HG02840 (cell line): ENCODE measurements around the gene SNX20.

Source experiments
- ATAC-seq: cut with Tn5 transposase; IDR thresholded peaks from one replicate; pipeline ENCODE4 v1.9.1; 2021; ENCODE audit warnings: mild to moderate bottlenecking, moderate library complexity, moderate number of reproducible peaks; ENCODE audit not compliant: unreplicated experiment, low FRiP score

SNX20 gene

GRCh38 chr16:50664270-50664669 is 16.8 kb downstream of the SNX20 start:
- no peak for ATAC-seq

DNA sequence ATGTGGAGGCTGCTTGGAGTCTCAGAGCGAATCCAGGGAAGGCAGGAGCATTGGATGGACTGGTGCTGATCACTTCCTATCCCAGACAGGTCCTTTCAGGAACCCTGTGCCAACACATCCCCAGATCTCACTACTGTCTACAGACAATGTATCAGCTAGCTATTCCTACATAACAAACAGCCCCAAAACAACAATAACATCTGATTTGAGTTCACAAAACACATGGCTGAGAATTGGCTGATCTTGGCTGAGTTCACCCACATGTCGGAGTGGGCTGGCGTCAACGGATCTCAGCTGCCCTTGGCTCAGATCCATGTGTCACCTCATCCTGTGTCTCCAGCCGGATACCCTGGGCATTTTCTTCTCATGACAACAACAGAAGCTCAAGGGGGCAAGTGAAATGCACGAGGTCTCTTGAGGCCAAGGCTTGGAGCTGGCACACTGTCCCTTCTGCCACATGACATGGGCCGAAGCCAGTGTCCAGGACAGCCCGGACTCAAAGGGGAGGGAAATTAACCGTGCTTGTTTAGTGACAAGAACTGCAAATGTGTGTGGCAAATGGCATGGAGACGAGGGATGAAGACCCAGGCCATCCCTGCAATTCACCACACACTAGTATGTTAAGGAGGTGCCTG is 18.7 kb downstream of the SNX20 start:
- ATAC-seq, result no peak

- ATAC-seq, result no peak
Measured at GRCh38 chr16:50659806-50660205, 21.3 kb downstream of the SNX20 start.

DNA sequence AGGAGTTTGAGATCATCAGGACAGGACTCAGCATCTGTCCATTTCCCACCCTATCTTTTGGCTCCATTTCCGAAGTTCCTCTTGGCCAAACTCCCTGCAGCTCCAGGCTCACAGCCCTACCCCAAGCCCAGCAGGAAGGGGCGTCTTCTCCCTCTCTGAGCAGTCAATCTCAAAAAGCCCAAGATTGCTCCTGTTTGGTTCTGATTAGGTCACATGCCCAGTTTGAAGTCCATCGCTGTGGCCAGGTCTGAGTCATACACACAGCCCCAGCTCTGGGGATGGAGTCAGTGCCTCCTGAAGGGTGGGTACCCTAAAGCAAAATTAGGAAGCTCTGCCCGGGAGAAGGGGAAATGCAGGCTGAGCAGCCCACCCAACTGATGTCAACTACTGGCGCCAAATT is 23.9 kb downstream of the SNX20 start:
- ATAC-seq, result no peak

DNA sequence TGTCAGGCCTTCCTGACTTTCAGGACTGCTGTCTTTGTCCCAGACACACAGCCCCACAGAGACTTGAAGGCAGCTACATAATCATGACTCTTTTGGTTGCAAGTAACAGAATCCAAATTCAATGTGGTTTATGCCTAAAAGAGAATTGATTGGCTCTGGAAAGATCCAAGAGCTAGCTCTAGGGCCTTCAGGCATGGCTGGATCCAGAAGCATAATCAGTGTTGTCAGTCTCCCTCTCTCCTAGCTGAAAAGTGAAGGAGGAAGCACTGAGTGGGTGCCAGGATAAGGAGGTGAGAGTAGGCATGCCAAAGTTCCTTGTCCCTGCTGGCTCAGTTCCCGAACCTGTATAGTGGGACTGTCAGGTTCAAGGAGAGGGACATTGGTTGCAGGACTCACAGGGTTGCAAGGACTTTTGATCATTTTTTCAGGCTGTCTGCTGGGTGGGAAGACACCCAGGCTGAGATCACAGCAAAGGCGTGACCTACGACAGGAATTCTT is 25.5 kb downstream of the SNX20 start:
- no peak for ATAC-seq

- ATAC-seq, result no peak
Measured at GRCh38 chr16:50653633-50654519, 27.2 kb downstream of the SNX20 start.

DNA sequence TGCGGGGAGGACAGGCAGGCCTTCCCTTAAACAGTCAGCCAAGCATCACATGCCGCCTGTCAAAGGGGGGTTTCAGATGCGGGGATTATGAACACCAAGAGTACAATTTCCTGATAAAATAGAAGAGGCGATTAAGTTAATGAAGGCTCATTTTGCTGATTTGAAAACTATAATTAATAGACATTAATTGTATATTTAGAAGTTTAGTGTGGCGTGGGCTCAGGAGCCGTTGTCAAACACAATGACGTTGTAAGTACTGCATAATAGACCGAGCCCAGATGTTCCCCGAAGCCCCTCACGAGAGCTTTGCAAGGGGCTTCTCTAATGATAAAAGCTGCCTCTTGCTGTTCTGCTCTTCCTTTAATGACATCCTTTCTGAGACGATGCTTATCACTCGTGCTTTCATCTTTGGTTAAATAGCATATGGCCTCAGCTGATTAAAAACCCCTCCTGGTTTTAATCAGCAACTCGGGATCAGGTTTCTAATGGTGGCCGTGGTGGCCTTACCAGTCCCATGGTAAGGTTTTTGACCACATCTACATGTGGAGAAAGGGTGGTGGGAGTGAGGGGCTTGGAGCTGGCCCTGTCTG is 28.2 kb downstream of the SNX20 start:
- no peak for ATAC-seq

DNA sequence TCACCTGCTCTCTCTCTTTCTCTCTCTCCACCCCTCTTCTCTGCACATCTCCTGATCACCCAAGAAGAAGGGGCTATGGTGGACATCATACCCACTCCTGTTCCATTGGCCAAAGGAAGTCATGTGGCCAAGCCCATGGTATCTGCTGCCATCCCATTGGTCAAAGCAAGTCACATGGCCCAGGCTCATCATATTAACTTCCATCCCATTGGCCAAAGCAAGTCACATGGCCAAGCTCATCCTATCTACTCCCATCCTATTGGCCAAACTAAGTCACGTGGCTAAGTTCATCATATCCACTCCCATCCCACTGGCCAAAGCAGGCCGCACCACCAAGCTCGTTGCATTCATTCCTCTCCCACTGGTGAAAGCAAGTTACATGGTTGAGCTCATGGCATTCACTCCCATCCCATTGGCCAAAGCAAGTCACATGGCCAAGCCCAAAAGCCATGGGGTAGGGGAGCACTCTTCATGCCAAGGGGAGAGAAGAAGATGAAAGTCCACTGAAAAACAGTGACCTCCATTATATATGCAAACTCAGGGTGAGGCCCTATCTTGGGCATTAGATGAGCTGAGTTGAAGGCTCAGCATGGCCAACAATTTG is 29.2 kb downstream of the SNX20 start:
- ATAC-seq, result no peak

DNA sequence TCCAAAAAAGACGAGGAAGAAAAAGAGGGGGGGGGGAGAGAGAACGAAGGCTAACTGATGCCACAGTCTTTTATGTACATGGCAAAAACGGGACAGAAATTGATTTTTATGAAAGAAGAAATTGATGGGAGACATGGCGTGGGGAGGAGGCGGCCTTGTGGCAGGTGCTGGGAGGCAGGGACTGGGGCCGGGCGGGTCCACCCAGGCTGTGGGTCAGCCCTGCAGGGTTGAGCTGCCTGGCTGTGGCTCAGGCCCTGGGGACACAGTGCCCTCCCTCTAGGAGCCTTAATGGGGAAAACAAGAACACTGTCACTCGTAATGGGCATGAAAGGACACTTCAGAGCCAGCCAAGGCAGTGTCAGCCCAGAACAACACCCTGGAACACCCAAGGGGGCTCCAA is 34.8 kb downstream of the SNX20 start:
- ATAC-seq, result no peak

GRCh38 chr16:50645563-50646220 is 35.4 kb downstream of the SNX20 start:
- ATAC-seq, result no peak

DNA sequence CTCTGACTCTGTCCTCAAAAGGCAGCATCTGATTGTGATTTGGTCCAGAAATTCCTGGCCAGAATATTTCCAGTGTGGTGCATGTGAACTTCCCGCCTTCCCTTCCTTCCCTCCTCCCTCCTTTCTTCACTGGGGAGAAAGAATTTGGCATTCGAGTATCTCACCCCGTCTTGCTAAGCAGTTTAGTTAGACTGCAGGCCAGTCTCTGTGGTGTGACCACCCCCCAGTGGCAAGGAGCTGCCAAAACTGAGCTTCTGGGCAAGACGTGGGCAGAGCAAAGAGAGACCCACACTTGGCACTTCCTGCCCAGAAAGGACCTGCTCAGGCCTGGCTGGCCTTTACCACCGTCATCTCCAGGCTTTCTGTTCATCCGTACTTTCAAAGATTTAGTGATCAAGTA is 36.4 kb downstream of the SNX20 start:
- no peak for ATAC-seq

- no peak for ATAC-seq
Measured at GRCh38 chr16:50644245-50644644, 36.9 kb downstream of the SNX20 start.

GRCh38 chr16:50643192-50643591 is 37.9 kb downstream of the SNX20 start:
- no peak for ATAC-seq

DNA sequence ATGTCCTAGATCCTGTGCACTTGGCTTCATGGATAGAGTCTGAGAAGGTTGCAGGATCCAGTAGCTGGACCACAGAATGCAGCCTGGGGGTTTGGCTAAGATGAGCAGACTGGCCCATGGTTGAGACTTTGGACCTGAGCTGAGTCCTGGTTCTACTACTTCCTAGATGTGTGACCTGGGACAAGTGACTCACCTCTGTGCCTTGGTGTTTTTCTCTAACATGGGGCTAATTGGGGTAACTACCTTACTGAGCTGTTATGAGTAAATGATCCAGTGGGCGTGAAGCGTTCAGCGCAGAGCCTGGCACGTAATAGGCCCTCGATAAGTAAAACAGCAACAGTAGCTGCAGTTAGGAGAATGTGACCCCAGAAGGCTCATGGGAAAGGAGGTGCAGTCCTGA is 38.8 kb downstream of the SNX20 start:
- ATAC-seq, result no peak

- ATAC-seq, result no peak
Measured at GRCh38 chr16:50641818-50642187, 39.3 kb downstream of the SNX20 start.

DNA sequence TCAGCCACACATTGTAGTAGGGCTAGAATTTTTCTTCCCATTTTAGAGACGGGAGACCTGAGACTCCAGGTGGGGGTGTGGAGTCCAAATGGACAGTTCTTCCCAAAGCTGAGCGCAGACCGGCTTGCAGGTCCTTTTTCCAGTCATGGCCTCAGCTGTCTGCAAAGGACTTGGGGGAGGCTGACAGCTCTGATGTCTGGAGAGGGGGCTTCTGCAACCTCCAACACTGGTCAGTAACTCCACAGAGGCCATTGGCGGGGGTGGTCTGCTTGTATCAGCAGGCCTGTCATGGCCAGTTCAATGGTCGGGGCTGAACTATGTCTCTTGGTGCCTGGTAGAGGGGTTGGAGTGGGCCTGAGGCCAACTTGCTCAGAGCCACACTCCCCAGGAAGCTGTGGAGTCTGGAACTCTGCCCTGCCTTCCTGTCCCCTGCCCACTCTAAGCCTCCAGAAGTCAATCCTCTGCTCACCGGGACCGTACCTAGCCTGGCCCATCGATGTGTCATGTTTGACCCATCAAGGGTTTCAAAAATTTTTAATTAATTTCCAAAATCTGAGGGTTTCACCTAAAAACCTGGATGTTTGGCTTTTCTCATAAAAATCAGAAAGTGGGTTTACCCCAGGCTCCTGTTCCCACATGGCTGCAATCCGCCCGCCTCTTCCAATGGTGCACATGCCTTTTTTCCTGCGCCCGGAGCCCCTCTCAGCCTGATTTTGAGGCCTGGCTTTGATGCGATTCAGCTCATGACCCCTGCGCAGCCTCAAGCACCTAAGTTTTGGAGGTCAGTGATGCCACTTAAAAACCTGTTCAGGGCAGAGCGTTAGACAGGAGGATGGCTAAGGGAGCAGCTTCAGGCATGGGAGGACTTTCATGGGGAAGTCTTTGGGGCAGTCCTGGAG is 39.9 kb downstream of the SNX20 start:
- no peak for ATAC-seq

DNA sequence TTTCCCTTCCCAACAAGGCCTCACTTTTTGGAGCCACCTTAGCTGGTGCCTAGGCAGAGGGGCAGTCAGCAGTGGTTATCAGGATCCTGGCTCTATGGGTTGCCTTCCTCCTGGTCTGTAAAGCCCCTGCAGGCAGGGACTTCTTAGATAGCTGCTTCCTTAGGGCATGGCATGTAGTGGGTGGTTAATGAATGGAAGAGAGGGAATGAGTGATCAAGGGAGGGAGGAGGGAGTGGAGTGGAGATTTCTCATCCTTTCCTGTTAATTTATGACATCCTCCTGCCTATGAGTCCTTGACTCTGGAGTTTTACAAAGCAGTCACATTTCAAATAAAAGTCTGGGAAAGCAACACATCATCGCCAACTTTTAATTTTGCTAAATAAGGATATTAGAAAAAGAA is 40.7 kb downstream of the SNX20 start:
- no peak for ATAC-seq

DNA sequence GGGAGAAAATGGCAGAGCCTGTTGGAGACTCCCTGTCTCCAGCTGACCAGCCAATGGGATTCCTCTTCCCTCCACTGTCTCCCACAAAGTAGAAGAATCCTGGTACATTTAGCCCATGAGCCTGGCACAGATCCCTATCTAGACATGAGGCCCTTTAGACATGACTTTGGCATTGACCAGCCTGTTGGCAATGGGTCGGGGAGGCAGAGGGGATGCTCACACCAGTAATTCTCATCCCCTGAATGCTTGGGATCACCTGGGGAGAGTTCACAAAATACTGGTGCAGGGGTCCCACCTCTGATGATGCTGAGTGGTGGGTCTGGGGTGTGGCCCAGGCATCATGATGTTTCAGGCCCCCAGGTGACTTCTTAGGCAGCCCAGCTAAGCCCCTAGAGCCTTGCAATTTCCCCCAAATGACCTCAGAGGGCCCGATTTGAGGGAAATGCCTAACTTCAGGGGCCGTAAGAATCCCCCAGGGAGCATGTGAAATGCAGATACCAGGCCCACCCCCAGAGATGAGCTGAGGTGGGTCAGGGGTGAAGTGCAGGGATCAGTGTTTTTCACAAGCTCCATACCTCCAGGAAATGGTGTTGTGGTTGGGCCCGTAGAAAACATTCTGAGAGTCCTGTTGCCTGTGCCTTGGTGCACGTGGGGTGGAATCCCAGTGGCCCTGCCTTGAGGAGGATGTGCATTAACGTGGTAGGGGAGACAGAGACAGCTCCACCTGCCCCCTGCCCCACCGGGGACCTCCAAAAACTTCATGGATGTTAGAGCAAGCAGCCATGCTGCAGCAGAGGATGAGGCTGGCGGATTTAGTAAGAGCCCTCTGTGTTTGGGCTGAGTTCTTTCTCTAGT is 42.1 kb downstream of the SNX20 start:
- no peak for ATAC-seq
